Esophagus squamous epithelium (tissue), 5 donors: Measurements from ENCODE around the gene DDR2. TPM values are rescaled to one million over a fixed set of nuclear protein-coding genes. Genes with fewer than 3 reads are reported as not detected.
A peak's percentile ranks its signal among the peaks of the same experiment; 100 is the strongest.

Experiments used
- DNase-seq: peaks from one replicate; lab custom pipeline; 2025; lab: John Stamatoyannopoulos, UW
- H3K27ac ChIP-seq, 4 donors: fragments of 200-600 bp; sonication (generic); one replicate each; pipeline ENCODE4 v1.5.1; 2016 to 2019; ENCODE audit warnings: mild to moderate bottlenecking in 1 of 4
- H3K27me3 ChIP-seq, 4 donors: fragments of 200-600 bp; sonication (generic); 1 replicate in 3 of 4; 2 replicates in 1 of 4; pipeline versions ENCODE4 v1.5.1 to v1.6.0; 2017 to 2021; ENCODE audit warnings: antibody characterized with exemption in 1 of 4
- H3K36me3 ChIP-seq, 3 donors: fragments of 200-600 bp; sonication (generic); one replicate each; pipeline ENCODE4 v1.5.1; 2016 to 2019
- H3K4me1 ChIP-seq, 3 donors: fragments of 200-600 bp; sonication (generic); one replicate each; pipeline ENCODE4 v1.5.1; 2017 to 2019
- H3K4me3 ChIP-seq, 4 donors: fragments of 200-600 bp; sonication (generic); 1 replicate in 3 of 4; 2 replicates in 1 of 4; pipeline ENCODE4 v1.5.1; 2016 to 2019; ENCODE audit warnings: mild to moderate bottlenecking in 2 of 4, moderate library complexity in 1 of 4
- H3K9me3 ChIP-seq, 3 donors: fragments of 200-600 bp; sonication (generic); one replicate each; pipeline ENCODE4 v1.5.1; 2016 to 2019
- CTCF ChIP-seq, 6 experiments: fragments of 450-650 bp in 4 of 6; fragments of 200-600 bp in 2 of 6; sonication (generic) in 2 of 6; IDR thresholded peaks; one replicate each; pipeline ENCODE4 v1.5.1; 2016 to 2019; ENCODE audit warnings: antibody characterized with exemption in 6 of 6, mild to moderate bottlenecking in 4 of 6, moderate library complexity in 4 of 6
- POLR2A ChIP-seq, 4 donors: fragments of 450-650 bp; IDR thresholded peaks; one replicate each; pipeline ENCODE4 v1.6.1; 2017; ENCODE audit warnings: antibody characterized with exemption in 4 of 4, mild to moderate bottlenecking in 4 of 4, moderate library complexity in 3 of 4
- WGBS, 2 donors: methylation state at CpG; one replicate each; pipeline ENCODE4 v1.1.5; 2018; 5-methylcytosine and 5-hydroxymethylcytosine counted together
- intact Hi-C: fragments of 100-400 bp; cut with DNase I; formaldehyde crosslinking; loops from one replicate; pipeline ENCODE4 v1.15.0; 2022
- total RNA-seq, 4 donors: library from RNA; depleted of rRNA; stranded (reverse); fragments of >200 nt; gene quantifications; one replicate each; pipeline ENCODE4 v1.1.0, GENCODE V29; 2016
- donor health status: DM: yes; HTN: yes; CAD: no.

The DDR2 gene
- total RNA-seq, 4 donors from 2014 or later, result 1.5 to 88.1 (median 15.9) TPM

- H3K4me3 ChIP-seq, result no peak overlapping the region
- no peak overlapping the region for H3K27ac ChIP-seq
- no peaks in the 10 kb centered on the region for H3K27me3 ChIP-seq
- H3K4me1 ChIP-seq, result peaks cover 0 to 50% (median 15%) of the 10 kb centered on the region in 3 donors
- no peaks in the 10 kb centered on the region for H3K9me3 ChIP-seq
- TF ChIP-seq CTCF (IDR thresholded peaks at IDR 0.05) (no peak), POLR2A (IDR thresholded peaks at IDR 0.05) (no peak)
- H3K36me3 ChIP-seq, result no peaks in the 10 kb centered on the region
- WGBS, 2 donors, result 97% methylated on average over 3 of the region's 3 CpGs
- intact Hi-C loops, result no loop called here
- no peak for DNase-seq
Measured at GRCh38 chr1:162706606-162707005, 74.3 kb downstream of the DDR2 start.

- WGBS, 2 donors, result 96 to 100% methylated on average over 3 of the region's 3 CpGs
- DNase-seq, result no peak
- TF ChIP-seq CTCF (IDR thresholded peaks at IDR 0.05) (no peak), POLR2A (IDR thresholded peaks at IDR 0.05) (no peak)
- Histone ChIP-seq H3K36me3 (no peaks in the 10 kb centered on the region), H3K4me1 (peaks cover 0 to 59% (median 15%) of the 10 kb centered on the region in 3 donors), H3K27ac (peak overlapping the region in 2 of 4 donors; percentile 82 to 83), H3K4me3 (no peak overlapping the region), H3K27me3 (no peaks in the 10 kb centered on the region), H3K9me3 (no peaks in the 10 kb centered on the region)
- intact Hi-C loops, result no loop called here
Measured at GRCh38 chr1:162708286-162708685, 76.0 kb downstream of the DDR2 start.

- Histone ChIP-seq H3K36me3 (no peaks in the 10 kb centered on the region), H3K4me3 (no peak overlapping the region), H3K9me3 (no peaks in the 10 kb centered on the region), H3K4me1 (peaks cover 0 to 51% (median 15%) of the 10 kb centered on the region in 3 donors), H3K27ac (peak overlapping the region; percentile 36 to 83 (median 76)), H3K27me3 (no peaks in the 10 kb centered on the region)
- no peak for DNase-seq
- intact Hi-C loops, result no loop called here
- TF ChIP-seq POLR2A (IDR thresholded peaks at IDR 0.05), result no peak
- TF ChIP-seq CTCF (IDR thresholded peaks at IDR 0.05), result no peak
- 84 to 86% methylated on average over 3 to 4 of the region's 4 CpGs for WGBS, 2 donors
Measured at GRCh38 chr1:162709132-162709860, 77.0 kb downstream of the DDR2 start.

- H3K4me1 ChIP-seq, result peaks cover 0 to 48% (median 15%) of the 10 kb centered on the region in 3 donors
- no peak overlapping the region for H3K4me3 ChIP-seq
- no peaks in the 10 kb centered on the region for H3K36me3 ChIP-seq
- TF ChIP-seq POLR2A (IDR thresholded peaks at IDR 0.05), result no peak
- no peak for TF ChIP-seq CTCF (IDR thresholded peaks at IDR 0.05)
- no peaks in the 10 kb centered on the region for H3K9me3 ChIP-seq
- no peaks in the 10 kb centered on the region for H3K27me3 ChIP-seq
- peak overlapping the region; percentile 36 to 83 (median 76) for H3K27ac ChIP-seq
- WGBS, 2 donors, result 40 to 53% methylated on average over 1 of the region's 1 CpG
- intact Hi-C loops, result no loop called here
- no peak for DNase-seq
Measured at GRCh38 chr1:162709870-162710269, 77.6 kb downstream of the DDR2 start.

GRCh38 chr1:162710345-162710744 is 78.1 kb downstream of the DDR2 start:
- H3K27ac ChIP-seq, result peak overlapping the region; percentile 36 to 83 (median 76)

More at GRCh38 chr1:162710345-162710744, 78.1 kb downstream of the DDR2 start:
- TF ChIP-seq CTCF (IDR thresholded peaks at IDR 0.05) (no peak), POLR2A (IDR thresholded peaks at IDR 0.05) (no peak)
- WGBS, 2 donors, result 25 to 63% methylated on average over 1 of the region's 1 CpG
- Histone ChIP-seq H3K36me3 (no peaks in the 10 kb centered on the region), H3K9me3 (no peaks in the 10 kb centered on the region), H3K4me1 (peaks cover 0 to 44% (median 15%) of the 10 kb centered on the region in 3 donors), H3K27me3 (no peaks in the 10 kb centered on the region), H3K4me3 (no peak overlapping the region)
- no peak for DNase-seq
- intact Hi-C loops, result no loop called here
